Measurements from ENCODE around the gene GPR143.

- no peak for TF ChIP-seq EZH2 (IDR thresholded peaks at IDR 0.05; ENCODE audit: borderline replicate concordance, low read depth, low read length, poor library complexity, severe bottlenecking)
- TF ChIP-seq CTCF (conservative IDR thresholded peaks at IDR 0.05; ENCODE audit: low read depth, low read length), result no peak
These were observed 83.2 kb downstream of the GPR143 start for GRCh38 chrX:9682456-9682855.

Data from A673 (cell line).